SK-N-SH treated with all-trans-retinoic acid at 6 μM for 48 hours (cell line): ENCODE results near the gene CCND2.

ENCODE experiments used
- ATAC-seq: fragments of 200-7000 bp; cut with Tn5 transposase; 3 replicates; pipeline ENCODE4 v1.9.1; 2020; ENCODE audit warnings: mild to moderate bottlenecking, moderate library complexity
- ARNTL ChIP-seq: fragments of 450-650 bp; formaldehyde crosslinking; IDR thresholded peaks from 2 replicates; pipeline ENCODE4 v1.5.0; 2020; ENCODE audit warnings: low read depth, mild to moderate bottlenecking, moderate library complexity, borderline replicate concordance
- BACH2 ChIP-seq: fragments of 250-450 bp; sonication (Bioruptor Pico); IDR thresholded peaks from 2 replicates; pipeline ENCODE4 v1.9.0; 2021; ENCODE audit warnings: mild to moderate bottlenecking, borderline replicate concordance
- CREB5 ChIP-seq: fragments of 250-450 bp; sonication (Bioruptor Pico); IDR thresholded peaks from 2 replicates; pipeline ENCODE4 v1.5.1; 2020; ENCODE audit warnings: low read depth, mild to moderate bottlenecking, moderate library complexity
- CSDC2 ChIP-seq: fragments of 250-450 bp; sonication (Bioruptor Pico); IDR thresholded peaks from 2 replicates; pipeline ENCODE4 v1.5.0; 2020; ENCODE audit warnings: mild to moderate bottlenecking, moderate library complexity
- CSRNP3 ChIP-seq: fragments of 250-450 bp; sonication (Bioruptor Pico); IDR thresholded peaks from 2 replicates; pipeline ENCODE4 v1.5.1; 2021; ENCODE audit warnings: mild to moderate bottlenecking, moderate library complexity
- ESRRG ChIP-seq: fragments of 250-450 bp; sonication (Bioruptor Pico); IDR thresholded peaks from 2 replicates; pipeline ENCODE4 v1.6.1; 2021; ENCODE audit warnings: mild to moderate bottlenecking
- GLIS3 ChIP-seq: fragments of 250-450 bp; sonication (Bioruptor Pico); IDR thresholded peaks from 2 replicates; pipeline ENCODE4 v1.5.0; 2020; ENCODE audit warnings: mild to moderate bottlenecking, moderate library complexity
- ISL1 ChIP-seq: fragments of 250-450 bp; sonication (Bioruptor Pico); IDR thresholded peaks from 2 replicates; pipeline ENCODE4 v2.1.2; 2022; ENCODE audit warnings: mild to moderate bottlenecking, moderate library complexity
- OSR1 ChIP-seq: fragments of 250-450 bp; sonication (Bioruptor Pico); IDR thresholded peaks from 2 replicates; pipeline ENCODE4 v1.8.0; 2022; ENCODE audit warnings: moderate library complexity, mild to moderate bottlenecking, inconsistent platforms
- PATZ1 ChIP-seq: fragments of 250-450 bp; sonication (Bioruptor Pico); IDR thresholded peaks from 2 replicates; pipeline ENCODE4 v1.8.0; 2020; ENCODE audit warnings: mild to moderate bottlenecking, moderate library complexity, borderline replicate concordance
- POU6F1 ChIP-seq: fragments of 250-450 bp; sonication (Bioruptor Pico); IDR thresholded peaks from 2 replicates; pipeline ENCODE4 v1.8.0; 2021; ENCODE audit warnings: low read depth, mild to moderate bottlenecking, moderate library complexity, borderline replicate concordance
- RARB ChIP-seq: fragments of 250-450 bp; sonication (Bioruptor Pico); IDR thresholded peaks from 2 replicates; pipeline ENCODE4 v1.8.0; 2021; ENCODE audit warnings: mild to moderate bottlenecking, moderate library complexity
- SNAI2 ChIP-seq: fragments of 250-450 bp; sonication (Bioruptor Pico); IDR thresholded peaks from 2 replicates; pipeline ENCODE4 v1.5.0; 2020; ENCODE audit warnings: mild to moderate bottlenecking, moderate library complexity
- TCF4 ChIP-seq: fragments of 250-450 bp; sonication (Bioruptor Pico); IDR thresholded peaks from 2 replicates; pipeline ENCODE4 v1.8.0; 2021; ENCODE audit warnings: mild to moderate bottlenecking, moderate library complexity, borderline replicate concordance
- TOX ChIP-seq: fragments of 250-450 bp; sonication (Bioruptor Pico); IDR thresholded peaks from 2 replicates; pipeline ENCODE4 v1.8.0; 2021; ENCODE audit warnings: mild to moderate bottlenecking, moderate library complexity, borderline replicate concordance
- TSHZ2 ChIP-seq: fragments of 250-450 bp; sonication (Bioruptor Pico); IDR thresholded peaks from 2 replicates; pipeline ENCODE4 v1.5.0; 2020; ENCODE audit warnings: mild to moderate bottlenecking, moderate library complexity
- ZC3H10 ChIP-seq: fragments of 250-450 bp; sonication (Bioruptor Pico); IDR thresholded peaks from 2 replicates; pipeline ENCODE4 v1.5.1; 2021; ENCODE audit warnings: mild to moderate bottlenecking, moderate library complexity
- ZFP3 ChIP-seq: fragments of 250-450 bp; sonication (Bioruptor Pico); IDR thresholded peaks from 2 replicates; pipeline ENCODE4 v1.5.0; 2020; ENCODE audit warnings: mild to moderate bottlenecking, moderate library complexity
- ZFP30 ChIP-seq: fragments of 450-650 bp; formaldehyde crosslinking; IDR thresholded peaks from 2 replicates; pipeline ENCODE4 v1.5.0; 2022; ENCODE audit warnings: mild to moderate bottlenecking, moderate library complexity
- ZNF70 ChIP-seq: fragments of 450-650 bp; formaldehyde crosslinking; IDR thresholded peaks from 2 replicates; pipeline ENCODE4 v1.5.0; 2020; ENCODE audit warnings: mild to moderate bottlenecking, moderate library complexity
- ZNF8 ChIP-seq: fragments of 450-650 bp; formaldehyde crosslinking; IDR thresholded peaks from 2 replicates; pipeline ENCODE4 v1.5.0; 2020; ENCODE audit warnings: mild to moderate bottlenecking, moderate library complexity

The CCND2 gene

GRCh38 chr12:4277205-4277543, 3.6 kb downstream of the CCND2 start:
- ATAC-seq = no peak

GRCh38 chr12:4277857-4278256, 4.3 kb downstream of the CCND2 start:
- no peak for ATAC-seq
- TF ChIP-seq OSR1 (CRISPR knock-in tag) (no peak), SNAI2 (CRISPR knock-in tag) (no peak), BACH2 (CRISPR knock-in tag) (no peak), TOX (CRISPR knock-in tag) (no peak), ARNTL (CRISPR knock-in tag) (no peak), ZNF8 (CRISPR knock-in tag) (no peak), PATZ1 (CRISPR knock-in tag) (no peak), ZC3H10 (CRISPR knock-in tag) (no peak), ZNF70 (no peak), RARB (CRISPR knock-in tag) (no peak), ESRRG (no peak), GLIS3 (CRISPR knock-in tag) (no peak), CREB5 (CRISPR knock-in tag) (no peak), POU6F1 (CRISPR knock-in tag) (no peak), ZFP3 (no peak), CSDC2 (CRISPR knock-in tag) (no peak), TSHZ2 (CRISPR knock-in tag) (no peak), CSRNP3 (CRISPR knock-in tag) (no peak)

More at GRCh38 chr12:4277205-4277543, 3.6 kb downstream of the CCND2 start:
- TF ChIP-seq CSRNP3 (CRISPR knock-in tag) (no peak), ZFP30 (CRISPR knock-in tag) (no peak), SNAI2 (CRISPR knock-in tag) (no peak), ZNF70 (no peak), ARNTL (CRISPR knock-in tag) (no peak), TOX (CRISPR knock-in tag) (no peak), ISL1 (no peak), BACH2 (CRISPR knock-in tag) (no peak), ESRRG (no peak), GLIS3 (CRISPR knock-in tag) (no peak), TCF4 (no peak), ZFP3 (no peak), TSHZ2 (CRISPR knock-in tag) (no peak)
